NCI-H446 treated with DMSO at 0.1 percent for 48 hours (cell line): ENCODE results near the gene LRP1.
A peak's percentile ranks its signal among the peaks of the same experiment; 100 is the strongest.

Experiments
- DNase-seq: peaks from one replicate; lab custom pipeline; 2025; lab: John Stamatoyannopoulos, UW

LRP1 gene

GRCh38 chr12:57236201-57236924, 108.1 kb downstream of the LRP1 start:
- no peak for DNase-seq

- DNase-seq: no peak
Observed at GRCh38 chr12:57236925-57237595, 108.8 kb downstream of the LRP1 start.

- no peak for DNase-seq
Observed at GRCh38 chr12:57237596-57237931, 109.3 kb downstream of the LRP1 start.

GRCh38 chr12:57237932-57238853, 109.9 kb downstream of the LRP1 start:
- DNase-seq: no peak

GRCh38 chr12:57238854-57239554, 110.7 kb downstream of the LRP1 start:
- DNase-seq: peak; percentile 69

- no peak for DNase-seq
Observed at GRCh38 chr12:57239587-57240065, 111.3 kb downstream of the LRP1 start.

GRCh38 chr12:57240066-57240921, 112.0 kb downstream of the LRP1 start:
- peak; percentile 32 for DNase-seq

GRCh38 chr12:57240926-57241401, 112.7 kb downstream of the LRP1 start:
- no peak for DNase-seq

GRCh38 chr12:57241402-57242310, 113.4 kb downstream of the LRP1 start:
- no peak for DNase-seq

- peak; percentile 70 for DNase-seq
Observed at GRCh38 chr12:57242329-57242690, 114.0 kb downstream of the LRP1 start.

- peak; percentile 68 for DNase-seq
Observed at GRCh38 chr12:57242691-57243454, 114.6 kb downstream of the LRP1 start.

GRCh38 chr12:57243521-57244311, 115.4 kb downstream of the LRP1 start:
- peak; percentile 37 for DNase-seq

GRCh38 chr12:57244312-57244696, 116.0 kb downstream of the LRP1 start:
- DNase-seq: no peak

- no peak for DNase-seq
Observed at GRCh38 chr12:57247041-57247440, 118.8 kb downstream of the LRP1 start.

- DNase-seq: no peak
Observed at GRCh38 chr12:57248934-57249742, 120.9 kb downstream of the LRP1 start.

GRCh38 chr12:57250541-57250940, 122.3 kb downstream of the LRP1 start:
- no peak for DNase-seq

- DNase-seq: no peak
Observed at GRCh38 chr12:57250956-57251355, 122.7 kb downstream of the LRP1 start, which contains the start of gene STAC3. TSS of gene STAC3 (minus strand) at chr12:57251187. CDS start at chr12:57249636, 1,551 bp downstream.
